ENCODE results near the gene PPP1R14C.

DNA sequence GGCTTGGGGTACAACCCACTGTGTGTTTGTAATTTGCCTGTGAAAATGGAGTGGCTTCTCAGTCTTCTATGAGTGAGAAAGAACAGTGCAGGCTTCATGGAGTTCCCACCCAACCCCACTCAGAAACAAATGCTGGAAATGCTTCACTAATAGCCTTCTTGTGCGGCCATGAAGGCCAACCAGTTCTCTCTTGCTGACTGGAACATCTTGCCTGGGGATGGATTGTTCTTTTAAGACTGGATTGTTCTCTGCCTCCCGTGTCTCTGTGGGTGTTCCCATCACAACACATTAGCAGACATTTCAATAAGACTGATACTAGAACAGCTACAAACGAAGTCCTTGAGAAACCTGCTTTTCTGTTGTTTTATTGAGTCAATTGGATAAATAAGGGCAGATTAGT, 110.6 kb downstream of the PPP1R14C start:
- TF ChIP-seq EP300 (IDR thresholded peaks at IDR 0.05; ENCODE audit: low read depth in 2 of 2, low read length in 2 of 2) (no peak), EP300 (CRISPR knock-in tag; IDR thresholded peaks at IDR 0.05; ENCODE audit: borderline replicate concordance) (no peak), JUN (CRISPR knock-in tag; IDR thresholded peaks at IDR 0.05) (no peak), SIN3A (IDR thresholded peaks at IDR 0.05; ENCODE audit: borderline replicate concordance, low read depth, low read length) (no peak), POLR2A (IDR thresholded peaks at IDR 0.05; ENCODE audit: insufficient read depth in 1 of 2, low read depth in 2 of 2, low read length in 2 of 2) (no peak), SP2 (CRISPR knock-in tag; IDR thresholded peaks at IDR 0.05) (no peak), BORCS8-MEF2B (CRISPR knock-in tag; IDR thresholded peaks at IDR 0.05) (no peak), ZNF678 (CRISPR knock-in tag; IDR thresholded peaks at IDR 0.05) (no peak), POLR2AphosphoS5 (IDR thresholded peaks at IDR 0.05; ENCODE audit: low read depth, low read length) (no peak)
- TF ChIP-seq, protein P1, sequence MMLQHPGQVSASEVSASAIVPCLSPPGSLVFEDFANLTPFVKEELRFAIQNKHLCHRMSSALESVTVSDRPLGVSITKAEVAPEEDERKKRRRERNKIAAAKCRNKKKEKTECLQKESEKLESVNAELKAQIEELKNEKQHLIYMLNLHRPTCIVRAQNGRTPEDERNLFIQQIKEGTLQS (CRISPR knock-in tag; IDR thresholded peaks at IDR 0.05), result no peak
- TF ChIP-seq, protein P2, sequence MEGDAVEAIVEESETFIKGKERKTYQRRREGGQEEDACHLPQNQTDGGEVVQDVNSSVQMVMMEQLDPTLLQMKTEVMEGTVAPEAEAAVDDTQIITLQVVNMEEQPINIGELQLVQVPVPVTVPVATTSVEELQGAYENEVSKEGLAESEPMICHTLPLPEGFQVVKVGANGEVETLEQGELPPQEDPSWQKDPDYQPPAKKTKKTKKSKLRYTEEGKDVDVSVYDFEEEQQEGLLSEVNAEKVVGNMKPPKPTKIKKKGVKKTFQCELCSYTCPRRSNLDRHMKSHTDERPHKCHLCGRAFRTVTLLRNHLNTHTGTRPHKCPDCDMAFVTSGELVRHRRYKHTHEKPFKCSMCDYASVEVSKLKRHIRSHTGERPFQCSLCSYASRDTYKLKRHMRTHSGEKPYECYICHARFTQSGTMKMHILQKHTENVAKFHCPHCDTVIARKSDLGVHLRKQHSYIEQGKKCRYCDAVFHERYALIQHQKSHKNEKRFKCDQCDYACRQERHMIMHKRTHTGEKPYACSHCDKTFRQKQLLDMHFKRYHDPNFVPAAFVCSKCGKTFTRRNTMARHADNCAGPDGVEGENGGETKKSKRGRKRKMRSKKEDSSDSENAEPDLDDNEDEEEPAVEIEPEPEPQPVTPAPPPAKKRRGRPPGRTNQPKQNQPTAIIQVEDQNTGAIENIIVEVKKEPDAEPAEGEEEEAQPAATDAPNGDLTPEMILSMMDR (CRISPR knock-in tag; IDR thresholded peaks at IDR 0.05), result no peak
- TF ChIP-seq, protein P3, sequence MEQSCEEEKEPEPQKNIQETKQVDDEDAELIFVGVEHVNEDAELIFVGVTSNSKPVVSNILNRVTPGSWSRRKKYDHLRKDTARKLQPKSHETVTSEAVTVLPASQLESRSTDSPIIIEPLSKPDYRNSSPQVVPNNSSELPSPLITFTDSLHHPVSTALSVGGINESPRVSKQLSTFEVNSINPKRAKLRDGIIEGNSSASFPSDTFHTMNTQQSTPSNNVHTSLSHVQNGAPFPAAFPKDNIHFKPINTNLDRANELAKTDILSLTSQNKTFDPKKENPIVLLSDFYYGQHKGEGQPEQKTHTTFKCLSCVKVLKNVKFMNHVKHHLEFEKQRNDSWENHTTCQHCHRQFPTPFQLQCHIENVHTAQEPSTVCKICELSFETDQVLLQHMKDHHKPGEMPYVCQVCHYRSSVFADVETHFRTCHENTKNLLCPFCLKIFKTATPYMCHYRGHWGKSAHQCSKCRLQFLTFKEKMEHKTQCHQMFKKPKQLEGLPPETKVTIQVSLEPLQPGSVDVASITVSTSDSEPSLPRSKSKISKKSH (CRISPR knock-in tag; IDR thresholded peaks at IDR 0.05; ENCODE audit: borderline replicate concordance), result no peak
- TF ChIP-seq, protein P4, sequence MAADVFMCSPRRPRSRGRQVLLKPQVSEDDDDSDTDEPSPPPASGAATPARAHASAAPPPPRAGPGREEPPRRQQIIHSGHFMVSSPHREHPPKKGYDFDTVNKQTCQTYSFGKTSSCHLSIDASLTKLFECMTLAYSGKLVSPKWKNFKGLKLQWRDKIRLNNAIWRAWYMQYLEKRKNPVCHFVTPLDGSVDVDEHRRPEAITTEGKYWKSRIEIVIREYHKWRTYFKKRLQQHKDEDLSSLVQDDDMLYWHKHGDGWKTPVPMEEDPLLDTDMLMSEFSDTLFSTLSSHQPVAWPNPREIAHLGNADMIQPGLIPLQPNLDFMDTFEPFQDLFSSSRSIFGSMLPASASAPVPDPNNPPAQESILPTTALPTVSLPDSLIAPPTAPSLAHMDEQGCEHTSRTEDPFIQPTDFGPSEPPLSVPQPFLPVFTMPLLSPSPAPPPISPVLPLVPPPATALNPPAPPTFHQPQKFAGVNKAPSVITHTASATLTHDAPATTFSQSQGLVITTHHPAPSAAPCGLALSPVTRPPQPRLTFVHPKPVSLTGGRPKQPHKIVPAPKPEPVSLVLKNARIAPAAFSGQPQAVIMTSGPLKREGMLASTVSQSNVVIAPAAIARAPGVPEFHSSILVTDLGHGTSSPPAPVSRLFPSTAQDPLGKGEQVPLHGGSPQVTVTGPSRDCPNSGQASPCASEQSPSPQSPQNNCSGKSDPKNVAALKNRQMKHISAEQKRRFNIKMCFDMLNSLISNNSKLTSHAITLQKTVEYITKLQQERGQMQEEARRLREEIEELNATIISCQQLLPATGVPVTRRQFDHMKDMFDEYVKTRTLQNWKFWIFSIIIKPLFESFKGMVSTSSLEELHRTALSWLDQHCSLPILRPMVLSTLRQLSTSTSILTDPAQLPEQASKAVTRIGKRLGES (CRISPR knock-in tag; IDR thresholded peaks at IDR 0.05; ENCODE audit: borderline replicate concordance), result no peak
- TF ChIP-seq, protein P5, sequence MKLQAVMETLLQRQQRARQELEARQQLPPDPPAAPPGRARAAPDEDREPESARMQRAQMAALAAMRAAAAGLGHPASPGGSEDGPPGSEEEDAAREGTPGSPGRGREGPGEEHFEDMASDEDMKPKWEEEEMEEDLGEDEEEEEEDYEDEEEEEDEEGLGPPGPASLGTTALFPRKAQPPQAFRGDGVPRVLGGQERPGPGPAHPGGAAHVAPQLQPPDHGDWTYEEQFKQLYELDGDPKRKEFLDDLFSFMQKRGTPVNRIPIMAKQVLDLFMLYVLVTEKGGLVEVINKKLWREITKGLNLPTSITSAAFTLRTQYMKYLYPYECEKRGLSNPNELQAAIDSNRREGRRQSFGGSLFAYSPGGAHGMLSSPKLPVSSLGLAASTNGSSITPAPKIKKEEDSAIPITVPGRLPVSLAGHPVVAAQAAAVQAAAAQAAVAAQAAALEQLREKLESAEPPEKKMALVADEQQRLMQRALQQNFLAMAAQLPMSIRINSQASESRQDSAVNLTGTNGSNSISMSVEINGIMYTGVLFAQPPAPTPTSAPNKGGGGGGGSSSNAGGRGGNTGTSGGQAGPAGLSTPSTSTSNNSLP (IDR thresholded peaks at IDR 0.05; ENCODE audit: low read depth, low read length), result no peak

Data from HepG2 (cell line).